Neural cell (in vitro differentiated cells): ENCODE results near the gene TK1.

ENCODE experiments used
- EZH2 ChIP-seq: fragments of 200-600, 300-800 bp; shearing (Covaris generic), sonication (generic); IDR thresholded peaks from 2 replicates; pipeline ENCODE4 v1.6.1; 2014; ENCODE audit warnings: antibody characterized with exemption, low read length, borderline replicate concordance, mild to moderate bottlenecking; ENCODE audit not compliant: insufficient read depth, poor library complexity, severe bottlenecking
- POLR2AphosphoS5 ChIP-seq: IDR thresholded peaks from 2 replicates; pipeline ENCODE4 v1.6.1; 2012
- RAD21 ChIP-seq: fragments of 450-650 bp; conservative IDR thresholded peaks from 2 replicates; pipeline ENCODE4 v1.6.1; 2014; ENCODE audit warnings: antibody characterized with exemption, mild to moderate bottlenecking, moderate library complexity
- TAF1 ChIP-seq: IDR thresholded peaks from 2 replicates; pipeline ENCODE4 v1.6.1; 2012; ENCODE audit warnings: low read depth
- TF ChIP-seq, protein P1 (sequence below): fragments of 450-650 bp; IDR thresholded peaks from 2 replicates; pipeline ENCODE4 v1.5.1; 2014; ENCODE audit warnings: antibody characterized with exemption, mild to moderate bottlenecking, moderate library complexity; ENCODE audit not compliant: poor library complexity, severe bottlenecking

GRCh38 chr17:78130090-78130436, 56.8 kb downstream of the TK1 start:
- TF ChIP-seq RAD21 (no peak), EZH2 (no peak), POLR2AphosphoS5 (no peak), TAF1 (no peak)
- TF ChIP-seq, protein P1, sequence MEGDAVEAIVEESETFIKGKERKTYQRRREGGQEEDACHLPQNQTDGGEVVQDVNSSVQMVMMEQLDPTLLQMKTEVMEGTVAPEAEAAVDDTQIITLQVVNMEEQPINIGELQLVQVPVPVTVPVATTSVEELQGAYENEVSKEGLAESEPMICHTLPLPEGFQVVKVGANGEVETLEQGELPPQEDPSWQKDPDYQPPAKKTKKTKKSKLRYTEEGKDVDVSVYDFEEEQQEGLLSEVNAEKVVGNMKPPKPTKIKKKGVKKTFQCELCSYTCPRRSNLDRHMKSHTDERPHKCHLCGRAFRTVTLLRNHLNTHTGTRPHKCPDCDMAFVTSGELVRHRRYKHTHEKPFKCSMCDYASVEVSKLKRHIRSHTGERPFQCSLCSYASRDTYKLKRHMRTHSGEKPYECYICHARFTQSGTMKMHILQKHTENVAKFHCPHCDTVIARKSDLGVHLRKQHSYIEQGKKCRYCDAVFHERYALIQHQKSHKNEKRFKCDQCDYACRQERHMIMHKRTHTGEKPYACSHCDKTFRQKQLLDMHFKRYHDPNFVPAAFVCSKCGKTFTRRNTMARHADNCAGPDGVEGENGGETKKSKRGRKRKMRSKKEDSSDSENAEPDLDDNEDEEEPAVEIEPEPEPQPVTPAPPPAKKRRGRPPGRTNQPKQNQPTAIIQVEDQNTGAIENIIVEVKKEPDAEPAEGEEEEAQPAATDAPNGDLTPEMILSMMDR: no peak
